Measurements from ENCODE around the gene CLRN3.

GRCh38 chr10:127937915-127938463 lies 45.2 kb upstream of the CLRN3 start:
- TF ChIP-seq, protein P1, sequence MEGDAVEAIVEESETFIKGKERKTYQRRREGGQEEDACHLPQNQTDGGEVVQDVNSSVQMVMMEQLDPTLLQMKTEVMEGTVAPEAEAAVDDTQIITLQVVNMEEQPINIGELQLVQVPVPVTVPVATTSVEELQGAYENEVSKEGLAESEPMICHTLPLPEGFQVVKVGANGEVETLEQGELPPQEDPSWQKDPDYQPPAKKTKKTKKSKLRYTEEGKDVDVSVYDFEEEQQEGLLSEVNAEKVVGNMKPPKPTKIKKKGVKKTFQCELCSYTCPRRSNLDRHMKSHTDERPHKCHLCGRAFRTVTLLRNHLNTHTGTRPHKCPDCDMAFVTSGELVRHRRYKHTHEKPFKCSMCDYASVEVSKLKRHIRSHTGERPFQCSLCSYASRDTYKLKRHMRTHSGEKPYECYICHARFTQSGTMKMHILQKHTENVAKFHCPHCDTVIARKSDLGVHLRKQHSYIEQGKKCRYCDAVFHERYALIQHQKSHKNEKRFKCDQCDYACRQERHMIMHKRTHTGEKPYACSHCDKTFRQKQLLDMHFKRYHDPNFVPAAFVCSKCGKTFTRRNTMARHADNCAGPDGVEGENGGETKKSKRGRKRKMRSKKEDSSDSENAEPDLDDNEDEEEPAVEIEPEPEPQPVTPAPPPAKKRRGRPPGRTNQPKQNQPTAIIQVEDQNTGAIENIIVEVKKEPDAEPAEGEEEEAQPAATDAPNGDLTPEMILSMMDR (IDR thresholded peaks at IDR 0.05; ENCODE audit: poor library complexity) = no peak
- TF ChIP-seq EZH2 (IDR thresholded peaks at IDR 0.05; ENCODE audit: borderline replicate concordance) = no peak
- TF ChIP-seq EZH2phosphoT487 (IDR thresholded peaks at IDR 0.05; ENCODE audit: low read depth, severe bottlenecking, unreplicated experiment) = no peak
